GM06990 (cell line): ENCODE measurements around the gene VAV2.

Experiments
- DNase-seq: peaks from one replicate; pipeline ENCODE4 v3.0.0-alpha.2; 2011; ENCODE audit not compliant: insufficient read length; ENCODE audit errors: extremely low read depth
- H3K27me3 ChIP-seq: replicated peaks from 2 replicates; pipeline ENCODE4 v1.6.0; 2011; ENCODE audit warnings: low read length; ENCODE audit not compliant: control insufficient read depth, insufficient read depth
- H3K36me3 ChIP-seq: 2 replicates; pipeline ENCODE4 v1.5.1; 2011; ENCODE audit warnings: low read length; ENCODE audit not compliant: control insufficient read depth, insufficient read depth
- H3K4me3 ChIP-seq: replicated peaks from 2 replicates; pipeline ENCODE4 v1.5.1; 2011; ENCODE audit warnings: low read depth, mild to moderate bottlenecking, control low read depth, low read length
- CTCF ChIP-seq: IDR thresholded peaks from 2 replicates; pipeline ENCODE4 v1.5.1; 2011; ENCODE audit warnings: low read length, control low read depth, mild to moderate bottlenecking, inconsistent platforms; ENCODE audit not compliant: insufficient read depth, poor library complexity, severe bottlenecking

Gene VAV2

GRCh38 chr9:133975511-133975910, 16.6 kb downstream of the VAV2 start:
- no peaks in the 10 kb centered on the region for H3K27me3 ChIP-seq
- no peak for DNase-seq
- H3K4me3 ChIP-seq = no peak overlapping the region
- TF ChIP-seq CTCF = no peak
- peaks cover 1% of the 10 kb centered on the region for H3K36me3 ChIP-seq

GRCh38 chr9:133974631-133975341, 17.3 kb downstream of the VAV2 start:
- TF ChIP-seq CTCF = no peak
- no peak overlapping the region for H3K4me3 ChIP-seq
- H3K27me3 ChIP-seq = no peaks in the 10 kb centered on the region
- DNase-seq = no peak
- peaks cover 1% of the 10 kb centered on the region for H3K36me3 ChIP-seq

GRCh38 chr9:133973791-133974630, 18.1 kb downstream of the VAV2 start:
- Histone ChIP-seq H3K36me3 (peaks cover 1% of the 10 kb centered on the region), H3K27me3 (no peaks in the 10 kb centered on the region), H3K4me3 (no peak overlapping the region)
- no peak for TF ChIP-seq CTCF
- no peak for DNase-seq

GRCh38 chr9:133973111-133973790, 18.9 kb downstream of the VAV2 start:
- H3K27me3 ChIP-seq = no peaks in the 10 kb centered on the region
- no peak overlapping the region for H3K4me3 ChIP-seq
- TF ChIP-seq CTCF = no peak
- DNase-seq = no peak
- H3K36me3 ChIP-seq = peaks cover 1% of the 10 kb centered on the region

- Histone ChIP-seq H3K4me3 (no peak overlapping the region), H3K36me3 (no peaks in the 10 kb centered on the region; the same call in none of the 2 replicates), H3K27me3 (no peaks in the 10 kb centered on the region)
- TF ChIP-seq CTCF = no peak
- no peak for DNase-seq
Measured at GRCh38 chr9:133971981-133972941, 19.9 kb downstream of the VAV2 start.
